A673 (cell line): ENCODE data around the gene GDF7.

ENCODE experiments used
- CTCF ChIP-seq: fragments of 300-800, 200-600 bp; sonication (generic); conservative IDR thresholded peaks from 2 replicates; pipeline ENCODE4 v1.5.1; 2017; ENCODE audit warnings: low read depth, mild to moderate bottlenecking, antibody characterized with exemption, low read length, moderate library complexity, mixed read lengths
- EZH2 ChIP-seq: fragments of 200-600 bp; sonication (generic); IDR thresholded peaks from 2 replicates; pipeline ENCODE4 v1.6.1; 2017; ENCODE audit warnings: borderline replicate concordance, low read depth, mild to moderate bottlenecking, mixed read lengths, antibody characterized with exemption, low read length; ENCODE audit not compliant: poor library complexity, severe bottlenecking

GRCh38 chr2:20657522-20658235 is 9.3 kb upstream of the GDF7 start:
- TF ChIP-seq CTCF (no peak), EZH2 (no peak)
